ENCODE results near the gene GJB3. TPM values are rescaled to one million over a fixed set of nuclear protein-coding genes. Genes with fewer than 3 reads are reported as not detected.

The GJB3 gene
- total RNA-seq, 4 donors from 2014 or later = 0.22 to 0.63 TPM; not detected in 2

- 49 to 53% methylated on average over 14 of the region's 14 CpGs for WGBS, 2 donors
- H3K4me1 ChIP-seq = peaks cover 0 to 18% (median 1%) of the 10 kb centered on the region in 4 donors
- H3K27me3 ChIP-seq = peaks cover 0 to 21% of the 10 kb centered on the region in 2 donors
- H3K27ac ChIP-seq = no peak overlapping the region
- peak; percentile 31 to 64 for DNase-seq (ENCODE audit: low spot score in 2 of 2)
- no peaks in the 10 kb centered on the region for H3K36me3 ChIP-seq
- H3K9me3 ChIP-seq = peaks cover 0 to 3% (median 0%) of the 10 kb centered on the region in 4 donors
- no peak overlapping the region for H3K4me3 ChIP-seq
- TF ChIP-seq EP300 (IDR thresholded peaks at IDR 0.05) (no peak), POLR2A (IDR thresholded peaks at IDR 0.05) (no peak), CTCF (IDR thresholded peaks at IDR 0.05) (peak; percentile 62 to 80 (median 67))
Observed at GRCh38 chr1:34786521-34787325, 5.7 kb downstream of the GJB3 start.

GRCh38 chr1:34787461-34788420, 6.7 kb downstream of the GJB3 start:
- 34 to 45% methylated on average over 9 of the region's 9 CpGs for WGBS, 2 donors
- peaks cover 0 to 15% of the 10 kb centered on the region in 2 donors for H3K27me3 ChIP-seq
- H3K27ac ChIP-seq = peak overlapping the region in 2 of 4 donors; percentile 12 to 36
- TF ChIP-seq CTCF (IDR thresholded peaks at IDR 0.05) (peak in 2 of 5 experiments; percentile 18 to 19), EP300 (IDR thresholded peaks at IDR 0.05) (no peak)
- peaks cover 0 to 3% (median 0%) of the 10 kb centered on the region in 4 donors for H3K9me3 ChIP-seq
- H3K4me1 ChIP-seq = peaks cover 0 to 23% (median 0%) of the 10 kb centered on the region in 4 donors
- no peak for DNase-seq (ENCODE audit: low spot score in 2 of 2)
- no peak overlapping the region for H3K4me3 ChIP-seq
- H3K36me3 ChIP-seq = no peaks in the 10 kb centered on the region

- DNase-seq (ENCODE audit: low spot score in 2 of 2) = no peak
- Histone ChIP-seq H3K9me3 (peaks cover 0 to 3% (median 0%) of the 10 kb centered on the region in 4 donors), H3K4me1 (peaks cover 0 to 27% (median 0%) of the 10 kb centered on the region in 4 donors), H3K36me3 (peaks cover 0 to 21% (median 0%) of the 10 kb centered on the region in 3 donors), H3K27me3 (peaks cover 0 to 10% of the 10 kb centered on the region in 2 donors), H3K27ac (peak overlapping the region in 1 of 4 donors; percentile 33), H3K4me3 (no peak overlapping the region)
- WGBS, 2 donors = 44 to 67% methylated on average over 5 to 6 of the region's 6 CpGs
- TF ChIP-seq POLR2A (IDR thresholded peaks at IDR 0.05) (no peak), CTCF (IDR thresholded peaks at IDR 0.05) (no peak), EP300 (IDR thresholded peaks at IDR 0.05) (peak in 1 of 2 donors; percentile 29)
Observed at GRCh38 chr1:34790985-34791384, 10.0 kb downstream of the GJB3 start.

- 44 to 64% methylated on average over 10 of the region's 10 CpGs for WGBS, 2 donors
Observed at GRCh38 chr1:34792424-34792823, 11.4 kb downstream of the GJB3 start.

More at GRCh38 chr1:34792424-34792823, 11.4 kb downstream of the GJB3 start:
- peak overlapping the region in 2 of 4 donors; percentile 26 to 72 for H3K27ac ChIP-seq
- peaks cover 0 to 16% (median 0%) of the 10 kb centered on the region in 4 donors for H3K4me1 ChIP-seq
- peaks cover 0 to 36% (median 0%) of the 10 kb centered on the region in 3 donors for H3K36me3 ChIP-seq
- peak overlapping the region in 1 of 4 donors; percentile 48 for H3K4me3 ChIP-seq
- DNase-seq (ENCODE audit: low spot score in 2 of 2) = no peak
- peaks cover 0 to 10% of the 10 kb centered on the region in 2 donors for H3K27me3 ChIP-seq
- TF ChIP-seq POLR2A (IDR thresholded peaks at IDR 0.05) (no peak), CTCF (IDR thresholded peaks at IDR 0.05) (no peak), EP300 (IDR thresholded peaks at IDR 0.05) (no peak)
- peaks cover 0 to 3% (median 0%) of the 10 kb centered on the region in 4 donors for H3K9me3 ChIP-seq
